ENCODE measurements around the gene KLF11. TPM values are rescaled to one million over a fixed set of nuclear protein-coding genes. Genes with fewer than 3 reads are reported as not detected.

KLF11 gene
- total and polyA plus RNA-seq, 9 of the 15 experiments (the other 6 are each of a cell fraction or from before 2014, with no cell fraction given) = 2.1 to 13.4 (median 6.5) TPM

- TF ChIP-seq, protein P1, sequence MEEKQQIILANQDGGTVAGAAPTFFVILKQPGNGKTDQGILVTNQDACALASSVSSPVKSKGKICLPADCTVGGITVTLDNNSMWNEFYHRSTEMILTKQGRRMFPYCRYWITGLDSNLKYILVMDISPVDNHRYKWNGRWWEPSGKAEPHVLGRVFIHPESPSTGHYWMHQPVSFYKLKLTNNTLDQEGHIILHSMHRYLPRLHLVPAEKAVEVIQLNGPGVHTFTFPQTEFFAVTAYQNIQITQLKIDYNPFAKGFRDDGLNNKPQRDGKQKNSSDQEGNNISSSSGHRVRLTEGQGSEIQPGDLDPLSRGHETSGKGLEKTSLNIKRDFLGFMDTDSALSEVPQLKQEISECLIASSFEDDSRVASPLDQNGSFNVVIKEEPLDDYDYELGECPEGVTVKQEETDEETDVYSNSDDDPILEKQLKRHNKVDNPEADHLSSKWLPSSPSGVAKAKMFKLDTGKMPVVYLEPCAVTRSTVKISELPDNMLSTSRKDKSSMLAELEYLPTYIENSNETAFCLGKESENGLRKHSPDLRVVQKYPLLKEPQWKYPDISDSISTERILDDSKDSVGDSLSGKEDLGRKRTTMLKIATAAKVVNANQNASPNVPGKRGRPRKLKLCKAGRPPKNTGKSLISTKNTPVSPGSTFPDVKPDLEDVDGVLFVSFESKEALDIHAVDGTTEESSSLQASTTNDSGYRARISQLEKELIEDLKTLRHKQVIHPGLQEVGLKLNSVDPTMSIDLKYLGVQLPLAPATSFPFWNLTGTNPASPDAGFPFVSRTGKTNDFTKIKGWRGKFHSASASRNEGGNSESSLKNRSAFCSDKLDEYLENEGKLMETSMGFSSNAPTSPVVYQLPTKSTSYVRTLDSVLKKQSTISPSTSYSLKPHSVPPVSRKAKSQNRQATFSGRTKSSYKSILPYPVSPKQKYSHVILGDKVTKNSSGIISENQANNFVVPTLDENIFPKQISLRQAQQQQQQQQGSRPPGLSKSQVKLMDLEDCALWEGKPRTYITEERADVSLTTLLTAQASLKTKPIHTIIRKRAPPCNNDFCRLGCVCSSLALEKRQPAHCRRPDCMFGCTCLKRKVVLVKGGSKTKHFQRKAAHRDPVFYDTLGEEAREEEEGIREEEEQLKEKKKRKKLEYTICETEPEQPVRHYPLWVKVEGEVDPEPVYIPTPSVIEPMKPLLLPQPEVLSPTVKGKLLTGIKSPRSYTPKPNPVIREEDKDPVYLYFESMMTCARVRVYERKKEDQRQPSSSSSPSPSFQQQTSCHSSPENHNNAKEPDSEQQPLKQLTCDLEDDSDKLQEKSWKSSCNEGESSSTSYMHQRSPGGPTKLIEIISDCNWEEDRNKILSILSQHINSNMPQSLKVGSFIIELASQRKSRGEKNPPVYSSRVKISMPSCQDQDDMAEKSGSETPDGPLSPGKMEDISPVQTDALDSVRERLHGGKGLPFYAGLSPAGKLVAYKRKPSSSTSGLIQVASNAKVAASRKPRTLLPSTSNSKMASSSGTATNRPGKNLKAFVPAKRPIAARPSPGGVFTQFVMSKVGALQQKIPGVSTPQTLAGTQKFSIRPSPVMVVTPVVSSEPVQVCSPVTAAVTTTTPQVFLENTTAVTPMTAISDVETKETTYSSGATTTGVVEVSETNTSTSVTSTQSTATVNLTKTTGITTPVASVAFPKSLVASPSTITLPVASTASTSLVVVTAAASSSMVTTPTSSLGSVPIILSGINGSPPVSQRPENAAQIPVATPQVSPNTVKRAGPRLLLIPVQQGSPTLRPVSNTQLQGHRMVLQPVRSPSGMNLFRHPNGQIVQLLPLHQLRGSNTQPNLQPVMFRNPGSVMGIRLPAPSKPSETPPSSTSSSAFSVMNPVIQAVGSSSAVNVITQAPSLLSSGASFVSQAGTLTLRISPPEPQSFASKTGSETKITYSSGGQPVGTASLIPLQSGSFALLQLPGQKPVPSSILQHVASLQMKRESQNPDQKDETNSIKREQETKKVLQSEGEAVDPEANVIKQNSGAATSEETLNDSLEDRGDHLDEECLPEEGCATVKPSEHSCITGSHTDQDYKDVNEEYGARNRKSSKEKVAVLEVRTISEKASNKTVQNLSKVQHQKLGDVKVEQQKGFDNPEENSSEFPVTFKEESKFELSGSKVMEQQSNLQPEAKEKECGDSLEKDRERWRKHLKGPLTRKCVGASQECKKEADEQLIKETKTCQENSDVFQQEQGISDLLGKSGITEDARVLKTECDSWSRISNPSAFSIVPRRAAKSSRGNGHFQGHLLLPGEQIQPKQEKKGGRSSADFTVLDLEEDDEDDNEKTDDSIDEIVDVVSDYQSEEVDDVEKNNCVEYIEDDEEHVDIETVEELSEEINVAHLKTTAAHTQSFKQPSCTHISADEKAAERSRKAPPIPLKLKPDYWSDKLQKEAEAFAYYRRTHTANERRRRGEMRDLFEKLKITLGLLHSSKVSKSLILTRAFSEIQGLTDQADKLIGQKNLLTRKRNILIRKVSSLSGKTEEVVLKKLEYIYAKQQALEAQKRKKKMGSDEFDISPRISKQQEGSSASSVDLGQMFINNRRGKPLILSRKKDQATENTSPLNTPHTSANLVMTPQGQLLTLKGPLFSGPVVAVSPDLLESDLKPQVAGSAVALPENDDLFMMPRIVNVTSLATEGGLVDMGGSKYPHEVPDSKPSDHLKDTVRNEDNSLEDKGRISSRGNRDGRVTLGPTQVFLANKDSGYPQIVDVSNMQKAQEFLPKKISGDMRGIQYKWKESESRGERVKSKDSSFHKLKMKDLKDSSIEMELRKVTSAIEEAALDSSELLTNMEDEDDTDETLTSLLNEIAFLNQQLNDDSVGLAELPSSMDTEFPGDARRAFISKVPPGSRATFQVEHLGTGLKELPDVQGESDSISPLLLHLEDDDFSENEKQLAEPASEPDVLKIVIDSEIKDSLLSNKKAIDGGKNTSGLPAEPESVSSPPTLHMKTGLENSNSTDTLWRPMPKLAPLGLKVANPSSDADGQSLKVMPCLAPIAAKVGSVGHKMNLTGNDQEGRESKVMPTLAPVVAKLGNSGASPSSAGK (IDR thresholded peaks at IDR 0.05) = peak; percentile 73
- no peak for TF ChIP-seq E2F5 (CRISPR knock-in tag; IDR thresholded peaks at IDR 0.05)
- TF ChIP-seq MCM5 (IDR thresholded peaks at IDR 0.05; ENCODE audit: low read depth) = no peak
- peak; percentile 96 for TF ChIP-seq L3MBTL2 (IDR thresholded peaks at IDR 0.05)
- no peak for TF ChIP-seq ARID1B (IDR thresholded peaks at IDR 0.05)
- peak; percentile 17; the same call in 1 of the 2 replicates for TF ChIP-seq ZBTB7A (IDR thresholded peaks at IDR 0.05; ENCODE audit: borderline replicate concordance, control insufficient read depth, low read depth, low read length)
- TF ChIP-seq, protein P2, sequence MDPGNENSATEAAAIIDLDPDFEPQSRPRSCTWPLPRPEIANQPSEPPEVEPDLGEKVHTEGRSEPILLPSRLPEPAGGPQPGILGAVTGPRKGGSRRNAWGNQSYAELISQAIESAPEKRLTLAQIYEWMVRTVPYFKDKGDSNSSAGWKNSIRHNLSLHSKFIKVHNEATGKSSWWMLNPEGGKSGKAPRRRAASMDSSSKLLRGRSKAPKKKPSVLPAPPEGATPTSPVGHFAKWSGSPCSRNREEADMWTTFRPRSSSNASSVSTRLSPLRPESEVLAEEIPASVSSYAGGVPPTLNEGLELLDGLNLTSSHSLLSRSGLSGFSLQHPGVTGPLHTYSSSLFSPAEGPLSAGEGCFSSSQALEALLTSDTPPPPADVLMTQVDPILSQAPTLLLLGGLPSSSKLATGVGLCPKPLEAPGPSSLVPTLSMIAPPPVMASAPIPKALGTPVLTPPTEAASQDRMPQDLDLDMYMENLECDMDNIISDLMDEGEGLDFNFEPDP (CRISPR knock-in tag; IDR thresholded peaks at IDR 0.05) = no peak
- no peak for TF ChIP-seq SIN3A (IDR thresholded peaks at IDR 0.05; ENCODE audit: borderline replicate concordance in 2 of 2, control insufficient read depth in 1 of 2, low read depth in 2 of 2, low read length in 2 of 2)
- TF ChIP-seq NONO (IDR thresholded peaks at IDR 0.05; ENCODE audit: low read depth in 2 of 2, low read length in 1 of 2) = no peak
- no peak for TF ChIP-seq NCOA6 (IDR thresholded peaks at IDR 0.05)
- TF ChIP-seq SPI1 (IDR thresholded peaks at IDR 0.05; ENCODE audit: borderline replicate concordance, low read depth, low read length) = peak; percentile 9; the same call in 1 of the 2 replicates
Observed at GRCh38 chr2:10019602-10020400, 23.5 kb upstream of the KLF11 start (continued).
